ENCODE data around the gene LRRC52.

DNA sequence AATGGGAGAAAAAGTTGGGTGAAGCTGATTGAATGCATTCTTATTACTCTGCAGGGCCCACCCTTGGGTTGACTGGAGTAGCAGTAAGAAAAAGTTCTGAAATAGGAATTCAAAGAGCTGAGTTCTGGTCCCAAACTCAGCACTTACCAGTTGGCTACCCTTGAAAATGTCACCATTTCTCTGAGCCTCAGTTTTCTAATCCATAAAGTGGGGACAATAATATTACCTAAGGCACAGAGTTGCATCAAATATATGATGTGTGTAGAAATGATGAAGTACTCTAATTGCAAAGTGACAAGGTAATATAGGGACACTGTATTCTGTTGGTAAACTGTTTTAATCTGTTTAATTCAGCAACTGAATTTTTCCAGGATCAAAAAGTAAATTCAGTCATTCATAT, 1.2 kb downstream of the LRRC52 start:
- no peak for TF ChIP-seq CTCF (IDR thresholded peaks at IDR 0.05)
- TF ChIP-seq, protein P1, sequence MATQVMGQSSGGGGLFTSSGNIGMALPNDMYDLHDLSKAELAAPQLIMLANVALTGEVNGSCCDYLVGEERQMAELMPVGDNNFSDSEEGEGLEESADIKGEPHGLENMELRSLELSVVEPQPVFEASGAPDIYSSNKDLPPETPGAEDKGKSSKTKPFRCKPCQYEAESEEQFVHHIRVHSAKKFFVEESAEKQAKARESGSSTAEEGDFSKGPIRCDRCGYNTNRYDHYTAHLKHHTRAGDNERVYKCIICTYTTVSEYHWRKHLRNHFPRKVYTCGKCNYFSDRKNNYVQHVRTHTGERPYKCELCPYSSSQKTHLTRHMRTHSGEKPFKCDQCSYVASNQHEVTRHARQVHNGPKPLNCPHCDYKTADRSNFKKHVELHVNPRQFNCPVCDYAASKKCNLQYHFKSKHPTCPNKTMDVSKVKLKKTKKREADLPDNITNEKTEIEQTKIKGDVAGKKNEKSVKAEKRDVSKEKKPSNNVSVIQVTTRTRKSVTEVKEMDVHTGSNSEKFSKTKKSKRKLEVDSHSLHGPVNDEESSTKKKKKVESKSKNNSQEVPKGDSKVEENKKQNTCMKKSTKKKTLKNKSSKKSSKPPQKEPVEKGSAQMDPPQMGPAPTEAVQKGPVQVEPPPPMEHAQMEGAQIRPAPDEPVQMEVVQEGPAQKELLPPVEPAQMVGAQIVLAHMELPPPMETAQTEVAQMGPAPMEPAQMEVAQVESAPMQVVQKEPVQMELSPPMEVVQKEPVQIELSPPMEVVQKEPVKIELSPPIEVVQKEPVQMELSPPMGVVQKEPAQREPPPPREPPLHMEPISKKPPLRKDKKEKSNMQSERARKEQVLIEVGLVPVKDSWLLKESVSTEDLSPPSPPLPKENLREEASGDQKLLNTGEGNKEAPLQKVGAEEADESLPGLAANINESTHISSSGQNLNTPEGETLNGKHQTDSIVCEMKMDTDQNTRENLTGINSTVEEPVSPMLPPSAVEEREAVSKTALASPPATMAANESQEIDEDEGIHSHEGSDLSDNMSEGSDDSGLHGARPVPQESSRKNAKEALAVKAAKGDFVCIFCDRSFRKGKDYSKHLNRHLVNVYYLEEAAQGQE (IDR thresholded peaks at IDR 0.05; ENCODE audit: insufficient read depth in 1 of 2, low read depth in 2 of 2, low read length in 1 of 2): no peak
